ENCODE results near the gene PCSK2.

PCSK2 gene

GRCh38 chr20:17441745-17442144 lies 214.9 kb downstream of the PCSK2 start:
- TF ChIP-seq CTCF (IDR thresholded peaks at IDR 0.05; ENCODE audit: low read depth, low read length) = no peak
- no peak overlapping the region for H3K4me3 ChIP-seq (ENCODE audit: low read depth, low read length)

- no peak for TF ChIP-seq CTCF (IDR thresholded peaks at IDR 0.05; ENCODE audit: low read depth, low read length)
- H3K4me3 ChIP-seq (ENCODE audit: low read depth, low read length) = no peak overlapping the region
Observed at GRCh38 chr20:17442588-17442987, 215.7 kb downstream of the PCSK2 start.

GRCh38 chr20:17443131-17443858 lies 216.5 kb downstream of the PCSK2 start:
- H3K4me3 ChIP-seq (ENCODE audit: low read depth, low read length) = no peak overlapping the region
- no peak for TF ChIP-seq CTCF (IDR thresholded peaks at IDR 0.05; ENCODE audit: low read depth, low read length)

GRCh38 chr20:17444091-17444490 lies 217.3 kb downstream of the PCSK2 start:
- no peak overlapping the region for H3K4me3 ChIP-seq (ENCODE audit: low read depth, low read length)
- no peak for TF ChIP-seq CTCF (IDR thresholded peaks at IDR 0.05; ENCODE audit: low read depth, low read length)

GRCh38 chr20:17445543-17445942 lies 218.7 kb downstream of the PCSK2 start:
- TF ChIP-seq CTCF (IDR thresholded peaks at IDR 0.05; ENCODE audit: low read depth, low read length) = no peak
- H3K4me3 ChIP-seq (ENCODE audit: low read depth, low read length) = no peak overlapping the region

GRCh38 chr20:17446171-17446570 lies 219.3 kb downstream of the PCSK2 start:
- no peak for TF ChIP-seq CTCF (IDR thresholded peaks at IDR 0.05; ENCODE audit: low read depth, low read length)

GRCh38 chr20:17448071-17448470 lies 221.2 kb downstream of the PCSK2 start:
- TF ChIP-seq CTCF (IDR thresholded peaks at IDR 0.05; ENCODE audit: low read depth, low read length) = no peak
- H3K4me3 ChIP-seq (ENCODE audit: low read depth, low read length) = no peak overlapping the region

More at GRCh38 chr20:17446171-17446570, 219.3 kb downstream of the PCSK2 start:
- H3K4me3 ChIP-seq (ENCODE audit: low read depth, low read length) = no peak overlapping the region
